Panc1 (cell line): ENCODE results near the gene SPRED2. TPM values are rescaled to one million over a fixed set of nuclear protein-coding genes. Genes with fewer than 3 reads are reported as not detected.

Source experiments
- ATAC-seq: fragments of 200-7000 bp; cut with Tn5 transposase; 2 replicates; pipeline ENCODE4 v1.9.1; 2020; ENCODE audit warnings: mild to moderate bottlenecking, moderate library complexity
- BruUV-seq: library from RNA; stranded (reverse); fragments of 400-500 nt; replicated peaks from 2 replicates; lab custom pipeline; 2021; lab: Mats Ljungman, UMichigan
- CTCF ChIA-PET: fragments of 300-600 bp; sonication (Branson Sonifier 250); formaldehyde crosslinking; loops from one replicate; lab custom pipeline; 2022; ENCODE audit warnings: antibody characterized with exemption; lab: Charles Lee
- POLR2A ChIA-PET: fragments of 300-600 bp; sonication (Branson Sonifier 250); formaldehyde crosslinking; loops from one replicate; lab custom pipeline; 2022; ENCODE audit warnings: antibody characterized with exemption; lab: Charles Lee
- DNase-seq: peaks from one replicate; pipeline ENCODE4 v3.0.0-alpha.2; 2010; ENCODE audit warnings: low read depth, low spot score
- H3K27ac ChIP-seq: 2 replicates; pipeline ENCODE4 v1.5.1; 2011; ENCODE audit warnings: mild to moderate bottlenecking, low read length, inconsistent platforms
- H3K27me3 ChIP-seq: fragments of 200-500 bp; sonication (Bioruptor generic); 2 replicates; pipeline ENCODE4 v1.6.0; 2014; ENCODE audit warnings: low read length, inconsistent platforms; ENCODE audit not compliant: control insufficient read depth, insufficient read depth
- H3K36me3 ChIP-seq: fragments of 200-500 bp; sonication (Bioruptor generic); 2 replicates; pipeline ENCODE4 v1.5.1; 2014; ENCODE audit warnings: inconsistent platforms, mild to moderate bottlenecking, low read length, moderate library complexity; ENCODE audit not compliant: control insufficient read depth, insufficient read depth
- H3K4me1 ChIP-seq: 2 replicates; pipeline ENCODE4 v1.5.1; 2011; ENCODE audit warnings: inconsistent platforms, mild to moderate bottlenecking, low read length, moderate library complexity; ENCODE audit not compliant: control insufficient read depth, insufficient read depth
- H3K4me3 ChIP-seq, 2 experiments: 2 replicates each; pipeline ENCODE4 v1.5.1; 2011 to 2012; ENCODE audit warnings: low read depth in 2 of 2, low read length in 2 of 2, mild to moderate bottlenecking in 2 of 2, inconsistent platforms in 1 of 2, moderate library complexity in 1 of 2
- H3K9me3 ChIP-seq: fragments of 200-500 bp; sonication (Bioruptor generic); 2 replicates; pipeline ENCODE4 v1.5.1; 2014; ENCODE audit warnings: low read depth, mild to moderate bottlenecking, inconsistent platforms, low read length, moderate library complexity; ENCODE audit not compliant: control insufficient read depth, insufficient read depth
- CTCF ChIP-seq: fragments of 450-650 bp; IDR thresholded peaks from 2 replicates; pipeline ENCODE4 v1.5.1; 2017; ENCODE audit warnings: mild to moderate bottlenecking
- POLR2AphosphoS5 ChIP-seq: IDR thresholded peaks from 2 replicates; pipeline ENCODE4 v1.6.1; 2012; ENCODE audit warnings: mild to moderate bottlenecking, low read depth, low read length, moderate library complexity
- REST ChIP-seq, 2 experiments: IDR thresholded peaks; 2 replicates each; pipeline ENCODE4 v1.6.1; 2011 to 2012; ENCODE audit warnings: low read depth in 2 of 2, control low read depth in 1 of 2, low read length in 1 of 2, mild to moderate bottlenecking in 1 of 2, moderate library complexity in 1 of 2; ENCODE audit not compliant: insufficient read depth in 1 of 2
- SIN3A ChIP-seq: IDR thresholded peaks from 2 replicates; pipeline ENCODE4 v1.6.1; 2012; ENCODE audit warnings: low read depth, mild to moderate bottlenecking, low read length, moderate library complexity, borderline replicate concordance; ENCODE audit not compliant: insufficient read depth
- TCF7L2 ChIP-seq: IDR thresholded peaks from 2 replicates; pipeline ENCODE4 v1.6.1; 2011; ENCODE audit warnings: mild to moderate bottlenecking, low read depth, low read length, inconsistent platforms
- in situ Hi-C: cut with HindIII; loops from 2 replicates; pipeline ENCODE4 v1.10.0; 2016; ENCODE audit warnings: low sequenced_read_pairs, low pct_unique_long_range_greater_than_20kb
- intact Hi-C: fragments of 100-400 bp; cut with micrococcal nuclease; formaldehyde crosslinking; loops from one replicate; pipeline ENCODE4 v1.10.0; 2022; ENCODE audit not compliant: unreplicated experiment
- total RNA-seq: library from RNA; stranded (reverse); gene quantifications from one replicate; pipeline ENCODE4 v1.2.1, GENCODE V29; 2021; ENCODE audit not compliant: unreplicated experiment

SPRED2 gene
- total RNA-seq, 1 experiment from 2014 or later = 60.1 TPM

GRCh38 chr2:65369574-65369973, 62.8 kb downstream of the SPRED2 start:
- Histone ChIP-seq H3K27ac (peak overlapping the region; percentile 51), H3K27me3 (no peaks in the 10 kb centered on the region), H3K4me1 (peaks cover 96% of the 10 kb centered on the region), H3K9me3 (no peaks in the 10 kb centered on the region), H3K4me3 (no peak overlapping the region), H3K36me3 (no peaks in the 10 kb centered on the region)
- intact Hi-C loops (loop anchor here (5.0 to 10.0 kb wide), 2 partner anchors 45 to 63 kb away; partner anchors contain the start of gene SPRED2), in situ Hi-C loops (no loop called here)
- no peak for TF ChIP-seq CTCF
- TF ChIP-seq REST (IDR thresholded peaks at IDR 0.05; ENCODE audit: insufficient read depth in 1 of 2, low read depth in 2 of 2, low read length in 1 of 2) = no peak
- no peak for TF ChIP-seq SIN3A
- TF ChIP-seq POLR2AphosphoS5 = no peak
- TF ChIP-seq TCF7L2 = no peak
- POLR2A ChIA-PET = interaction anchor here (0.6 kb wide), 1 partner anchor 11 kb away, joined by 3 read pairs; no protein-coding TSS in a partner anchor
- no TSS peak for BruUV-seq
- CTCF ChIA-PET = no interaction called here
- DNase-seq (no peak), ATAC-seq (no peak)

GRCh38 chr2:65368468-65368867, 63.9 kb downstream of the SPRED2 start:
- CTCF ChIA-PET = no interaction called here

More at GRCh38 chr2:65368468-65368867, 63.9 kb downstream of the SPRED2 start:
- H3K27ac ChIP-seq = peak overlapping the region; percentile 88
- POLR2A ChIA-PET = no interaction called here
- intact Hi-C loops = loop anchor here (5.0 to 10.0 kb wide), 2 partner anchors 46 to 64 kb away; partner anchors contain the start of gene SPRED2
- H3K36me3 ChIP-seq = no peaks in the 10 kb centered on the region
- H3K9me3 ChIP-seq = no peaks in the 10 kb centered on the region
- no peak for ATAC-seq
- H3K27me3 ChIP-seq = no peaks in the 10 kb centered on the region
- in situ Hi-C loops = no loop called here
- peaks cover 96% of the 10 kb centered on the region for H3K4me1 ChIP-seq
- no peak overlapping the region for H3K4me3 ChIP-seq
- no peak for DNase-seq
- no peak for TF ChIP-seq TCF7L2
- no peak for TF ChIP-seq SIN3A
- TF ChIP-seq CTCF = no peak
- no peak for TF ChIP-seq POLR2AphosphoS5
- TF ChIP-seq REST (IDR thresholded peaks at IDR 0.05; ENCODE audit: insufficient read depth in 1 of 2, low read depth in 2 of 2, low read length in 1 of 2) = no peak
- BruUV-seq = no TSS peak
